Mucosa of descending colon (tissue), 3 donors: ENCODE measurements around the gene DOCK2. TPM values are rescaled to one million over a fixed set of nuclear protein-coding genes. Genes with fewer than 3 reads are reported as not detected.

Source experiments
- ATAC-seq: fragments of 200-7000 bp; cut with Tn5 transposase; one replicate; pipeline ENCODE4 v1.9.1; 2020; ENCODE audit warnings: mild to moderate bottlenecking, moderate library complexity
- DNase-seq, 3 donors: peaks; one replicate each; pipeline ENCODE4 v3.0.0-alpha.2; 2020
- H3K36me3 ChIP-seq: fragments of 200-600 bp; one replicate; pipeline ENCODE4 v1.8.0; 2021; ENCODE audit warnings: low read depth, mild to moderate bottlenecking
- H3K4me1 ChIP-seq: fragments of 200-600 bp; one replicate; pipeline ENCODE4 v1.8.0; 2021; ENCODE audit warnings: low read depth, mild to moderate bottlenecking
- H3K4me3 ChIP-seq: fragments of 200-600 bp; one replicate; pipeline ENCODE4 v1.8.0; 2021; ENCODE audit warnings: mild to moderate bottlenecking
- H3K9me3 ChIP-seq: fragments of 200-600 bp; one replicate; pipeline ENCODE4 v1.8.0; 2021; ENCODE audit warnings: mild to moderate bottlenecking
- intact Hi-C, 2 donors: fragments of 100-400 bp; cut with DNase I in 1 of 2; cut with micrococcal nuclease in 1 of 2; formaldehyde crosslinking; loops; one replicate each; pipeline versions ENCODE4 v1.11.0 to v1.11.1; 2022; cut with DNase I, micrococcal nuclease
- total RNA-seq, 3 donors: library from RNA; stranded (reverse); fragmentation: NEBNext Ultra II Directional in 2 of 3; extraction: Animal tissue kit (Norgen Biotek cat#: 25700) in 2 of 3; gene quantifications; one replicate each; pipeline versions ENCODE4 v1.2.1 to v1.2.4, GENCODE V29; 2021 to 2023
- TF ChIP-seq, protein P1 (sequence below): fragments of 200-600 bp; IDR thresholded peaks from one replicate; pipeline ENCODE4 v1.8.0; 2022; ENCODE audit warnings: antibody characterized with exemption, mild to moderate bottlenecking
- donor health status: DM: no; HTN: no; CAD: no; lungs with moderate emphysema.
- donor health status: DM: no; HTN: no; CAD: no.
- donor health status: DM: no; HTN: yes; CAD: no.

The DOCK2 gene
- total RNA-seq, 3 donors from 2014 or later, result 7.2 to 20.1 (median 18.1) TPM

GRCh38 chr5:170056561-170057267, 419.6 kb downstream of the DOCK2 start:
- H3K9me3 ChIP-seq, result no peaks in the 10 kb centered on the region
- H3K4me3 ChIP-seq, result no peak overlapping the region
- ATAC-seq (no peak), DNase-seq (no peak)
- H3K4me1 ChIP-seq, result no peaks in the 10 kb centered on the region
- intact Hi-C loops, result no loop called here
- no peaks in the 10 kb centered on the region for H3K36me3 ChIP-seq
- TF ChIP-seq, protein P1, sequence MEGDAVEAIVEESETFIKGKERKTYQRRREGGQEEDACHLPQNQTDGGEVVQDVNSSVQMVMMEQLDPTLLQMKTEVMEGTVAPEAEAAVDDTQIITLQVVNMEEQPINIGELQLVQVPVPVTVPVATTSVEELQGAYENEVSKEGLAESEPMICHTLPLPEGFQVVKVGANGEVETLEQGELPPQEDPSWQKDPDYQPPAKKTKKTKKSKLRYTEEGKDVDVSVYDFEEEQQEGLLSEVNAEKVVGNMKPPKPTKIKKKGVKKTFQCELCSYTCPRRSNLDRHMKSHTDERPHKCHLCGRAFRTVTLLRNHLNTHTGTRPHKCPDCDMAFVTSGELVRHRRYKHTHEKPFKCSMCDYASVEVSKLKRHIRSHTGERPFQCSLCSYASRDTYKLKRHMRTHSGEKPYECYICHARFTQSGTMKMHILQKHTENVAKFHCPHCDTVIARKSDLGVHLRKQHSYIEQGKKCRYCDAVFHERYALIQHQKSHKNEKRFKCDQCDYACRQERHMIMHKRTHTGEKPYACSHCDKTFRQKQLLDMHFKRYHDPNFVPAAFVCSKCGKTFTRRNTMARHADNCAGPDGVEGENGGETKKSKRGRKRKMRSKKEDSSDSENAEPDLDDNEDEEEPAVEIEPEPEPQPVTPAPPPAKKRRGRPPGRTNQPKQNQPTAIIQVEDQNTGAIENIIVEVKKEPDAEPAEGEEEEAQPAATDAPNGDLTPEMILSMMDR, result no peak

- TF ChIP-seq, protein P1, result no peak
- intact Hi-C loops, result no loop called here
- H3K4me3 ChIP-seq, result no peak overlapping the region
- DNase-seq, result no peak
- no peaks in the 10 kb centered on the region for H3K9me3 ChIP-seq
- no peaks in the 10 kb centered on the region for H3K36me3 ChIP-seq
- no peaks in the 10 kb centered on the region for H3K4me1 ChIP-seq
- ATAC-seq, result no peak
Observed at GRCh38 chr5:170057311-170057710, 420.2 kb downstream of the DOCK2 start.

GRCh38 chr5:170059221-170059620, 422.1 kb downstream of the DOCK2 start:
- Histone ChIP-seq H3K4me1 (no peaks in the 10 kb centered on the region), H3K36me3 (no peaks in the 10 kb centered on the region), H3K9me3 (no peaks in the 10 kb centered on the region), H3K4me3 (no peak overlapping the region)
- TF ChIP-seq, protein P1, result no peak
- DNase-seq (no peak), ATAC-seq (no peak)
- intact Hi-C loops, result no loop called here

- intact Hi-C loops, result no loop called here
- no peak overlapping the region for H3K4me3 ChIP-seq
- no peaks in the 10 kb centered on the region for H3K9me3 ChIP-seq
- TF ChIP-seq, protein P1, result no peak
- H3K4me1 ChIP-seq, result no peaks in the 10 kb centered on the region
- no peak for ATAC-seq
- H3K36me3 ChIP-seq, result no peaks in the 10 kb centered on the region
- DNase-seq, result no peak
Observed at GRCh38 chr5:170067152-170067551, 430.1 kb downstream of the DOCK2 start.

DNA sequence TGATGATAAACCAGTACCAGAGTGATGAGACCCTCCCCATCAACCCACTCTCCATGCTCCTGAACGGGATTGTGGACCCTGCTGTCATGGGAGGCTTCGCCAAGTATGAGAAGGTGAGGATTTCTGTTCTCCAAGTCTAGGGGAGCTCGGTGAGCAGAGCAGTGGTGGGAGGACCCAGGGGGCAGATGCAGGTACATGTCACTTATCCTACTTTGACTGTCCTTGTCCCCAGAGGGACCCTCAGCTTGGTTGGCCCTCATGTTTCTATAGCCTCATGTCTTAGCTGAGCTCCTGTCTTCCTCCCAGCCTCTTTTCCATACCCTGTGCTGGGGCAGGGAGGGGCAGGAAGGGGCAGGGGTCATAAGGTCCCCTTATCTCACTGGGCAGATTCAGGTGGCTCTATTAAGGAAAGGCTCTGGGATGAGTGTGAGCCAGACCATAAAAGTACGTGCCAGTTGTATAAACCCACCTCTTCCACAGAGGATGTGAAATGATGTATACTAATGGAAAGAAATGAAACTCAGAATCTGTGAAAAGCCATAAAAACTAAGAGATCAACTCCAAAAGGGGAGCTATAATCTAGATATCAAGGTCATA, 430.6 kb downstream of the DOCK2 start:
- no peaks in the 10 kb centered on the region for H3K4me1 ChIP-seq
- no peaks in the 10 kb centered on the region for H3K9me3 ChIP-seq
- DNase-seq, result no peak
- ATAC-seq, result no peak
- H3K4me3 ChIP-seq, result no peak overlapping the region
- no peaks in the 10 kb centered on the region for H3K36me3 ChIP-seq
- intact Hi-C loops, result no loop called here
- TF ChIP-seq, protein P1, result no peak
